Endodermal cell (in vitro differentiated cells): ENCODE data around the gene NUB1. TPM values are rescaled to one million over a fixed set of nuclear protein-coding genes. Genes with fewer than 3 reads are reported as not detected.

ENCODE experiments used
- DNase-seq: peaks from one replicate; pipeline ENCODE4 v3.0.0-alpha.2; 2017
- H3K27ac ChIP-seq: 2 replicates; pipeline ENCODE4 v1.5.1; 2013; ENCODE audit warnings: mild to moderate bottlenecking, low read depth, low read length, moderate library complexity
- H3K27me3 ChIP-seq: 2 replicates; pipeline ENCODE4 v1.6.1; 2013; ENCODE audit warnings: mild to moderate bottlenecking, low read length, moderate library complexity; ENCODE audit not compliant: insufficient read depth, control insufficient read depth, poor library complexity, severe bottlenecking
- H3K36me3 ChIP-seq: 2 replicates; pipeline ENCODE4 v1.7.0; 2013; ENCODE audit warnings: mild to moderate bottlenecking, low read length, moderate library complexity; ENCODE audit not compliant: control insufficient read depth, insufficient read depth
- H3K4me1 ChIP-seq: one replicate; pipeline ENCODE4 v1.7.0; 2013; ENCODE audit warnings: low read length; ENCODE audit not compliant: control insufficient read depth, insufficient read depth
- H3K4me3 ChIP-seq: 2 replicates; pipeline ENCODE4 v1.5.1; 2013; ENCODE audit warnings: mild to moderate bottlenecking, low read length, moderate library complexity
- H3K9ac ChIP-seq: 2 replicates; pipeline ENCODE4 v1.6.1; 2013; ENCODE audit warnings: mild to moderate bottlenecking, low read length, moderate library complexity; ENCODE audit not compliant: poor library complexity, severe bottlenecking; ENCODE audit errors: extremely low read depth
- H3K9me3 ChIP-seq: 2 replicates; pipeline ENCODE4 v1.6.1; 2013; ENCODE audit warnings: mild to moderate bottlenecking, low read length, moderate library complexity; ENCODE audit not compliant: control insufficient read depth
- H3K27ac Mint-ChIP-seq: 2 replicates; pipeline ENCODE4 v1.8.0; 2020; ENCODE audit warnings: mixed read lengths
- H3K27me3 Mint-ChIP-seq: 2 replicates; pipeline ENCODE4 v1.8.0; 2021; ENCODE audit warnings: mild to moderate bottlenecking, mixed read lengths; ENCODE audit not compliant: insufficient read depth
- H3K36me3 Mint-ChIP-seq: 2 replicates; pipeline ENCODE4 v1.8.0; 2020; ENCODE audit warnings: low read depth, mixed read lengths
- H3K4me1 Mint-ChIP-seq: 2 replicates; pipeline ENCODE4 v1.8.0; 2020; ENCODE audit warnings: mixed read lengths
- H3K4me3 Mint-ChIP-seq: 2 replicates; pipeline ENCODE4 v1.8.0; 2020; ENCODE audit warnings: mild to moderate bottlenecking, moderate library complexity, mixed read lengths
- H3K9me3 Mint-ChIP-seq: 2 replicates; pipeline ENCODE4 v1.8.0; 2020; ENCODE audit warnings: mild to moderate bottlenecking, mixed read lengths
- WGBS, 2 experiments: methylation state at CpG; one replicate each; pipeline versions ENCODE4 v1.1.5 to v1.1.7; 2013; ENCODE audit warnings: missing lambda C conversion rate in 2 of 2, mixed read lengths in 1 of 2; ENCODE audit not compliant: insufficient coverage in 1 of 2, insufficient read length in 1 of 2; 5-methylcytosine and 5-hydroxymethylcytosine counted together
- total RNA-seq, 2 donors: library from RNA; stranded (reverse); fragmentation: NEBNext Ultra II Directional in 1 of 2; extraction: Animal tissue kit (Norgen Biotek cat#: 25700) in 1 of 2; gene quantifications; 2 replicates in 1 of 2; 3 replicates in 1 of 2; pipeline ENCODE4 v1.2.1, GENCODE V29; 2021
- TF ChIP-seq, protein P1 (sequence below): fragments of 200-600 bp; sonication (generic); conservative IDR thresholded peaks from 2 replicates; pipeline ENCODE4 v1.5.0; 2021; ENCODE audit warnings: antibody characterized with exemption, mild to moderate bottlenecking

Gene NUB1
- total RNA-seq, 2 donors from 2014 or later, result 50.2 to 64.7 TPM

- H3K4me3 ChIP-seq, result peak within 1 kb of the TSS; percentile 92
- Mint-ChIP-seq H3K4me3 (peak within 1 kb of the TSS; percentile 76), H3K9me3 (no peaks in the 10 kb centered on the region), H3K27ac (peak within 1 kb of the TSS; percentile 83), H3K4me1 (peaks cover 30% of the 10 kb centered on the region), H3K36me3 (peaks cover 39% of the 10 kb centered on the region), H3K27me3 (peaks cover 13% of the 10 kb centered on the region)
- H3K9ac ChIP-seq, result peak within 1 kb of the TSS; percentile 77
- H3K9me3 ChIP-seq, result no peaks in the 10 kb centered on the region
- peaks cover 12% of the 10 kb centered on the region for H3K36me3 ChIP-seq
- TF ChIP-seq, protein P1, sequence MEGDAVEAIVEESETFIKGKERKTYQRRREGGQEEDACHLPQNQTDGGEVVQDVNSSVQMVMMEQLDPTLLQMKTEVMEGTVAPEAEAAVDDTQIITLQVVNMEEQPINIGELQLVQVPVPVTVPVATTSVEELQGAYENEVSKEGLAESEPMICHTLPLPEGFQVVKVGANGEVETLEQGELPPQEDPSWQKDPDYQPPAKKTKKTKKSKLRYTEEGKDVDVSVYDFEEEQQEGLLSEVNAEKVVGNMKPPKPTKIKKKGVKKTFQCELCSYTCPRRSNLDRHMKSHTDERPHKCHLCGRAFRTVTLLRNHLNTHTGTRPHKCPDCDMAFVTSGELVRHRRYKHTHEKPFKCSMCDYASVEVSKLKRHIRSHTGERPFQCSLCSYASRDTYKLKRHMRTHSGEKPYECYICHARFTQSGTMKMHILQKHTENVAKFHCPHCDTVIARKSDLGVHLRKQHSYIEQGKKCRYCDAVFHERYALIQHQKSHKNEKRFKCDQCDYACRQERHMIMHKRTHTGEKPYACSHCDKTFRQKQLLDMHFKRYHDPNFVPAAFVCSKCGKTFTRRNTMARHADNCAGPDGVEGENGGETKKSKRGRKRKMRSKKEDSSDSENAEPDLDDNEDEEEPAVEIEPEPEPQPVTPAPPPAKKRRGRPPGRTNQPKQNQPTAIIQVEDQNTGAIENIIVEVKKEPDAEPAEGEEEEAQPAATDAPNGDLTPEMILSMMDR, result peak; percentile 34
- no peak within 1 kb of the TSS for H3K27ac ChIP-seq
- WGBS, 2 experiments, result 0% methylated on average over 21 to 75 of the region's 75 CpGs
- no peaks in the 10 kb centered on the region for H3K27me3 ChIP-seq
- DNase-seq, result peak; percentile 84
- peaks cover 12% of the 10 kb centered on the region for H3K4me1 ChIP-seq
Measured at GRCh38 chr7:151409667-151410404, 68.2 kb downstream of the NUB1 start, which contains the start of gene WDR86. TSS of gene WDR86 (minus strand) at chr7:151410038. CDS start at chr7:151409589, 449 bp downstream.

- H3K9me3 ChIP-seq, result no peaks in the 10 kb centered on the region
- H3K9me3 Mint-ChIP-seq, result no peaks in the 10 kb centered on the region
- H3K36me3 ChIP-seq, result peaks cover 12% of the 10 kb centered on the region
- TF ChIP-seq, protein P1, result no peak
- peak overlapping the region; percentile 92 for H3K4me3 ChIP-seq
- 21 to 29% methylated on average over 38 to 55 of the region's 55 CpGs for WGBS, 2 experiments
- peak overlapping the region; percentile 61 for H3K27ac Mint-ChIP-seq
- H3K36me3 Mint-ChIP-seq, result peaks cover 37% of the 10 kb centered on the region
- H3K27me3 Mint-ChIP-seq, result peaks cover 16% of the 10 kb centered on the region
- H3K4me3 Mint-ChIP-seq, result peak overlapping the region; percentile 76
- peaks cover 28% of the 10 kb centered on the region for H3K4me1 Mint-ChIP-seq
- H3K4me1 ChIP-seq, result peaks cover 12% of the 10 kb centered on the region
- H3K27me3 ChIP-seq, result no peaks in the 10 kb centered on the region
- peak overlapping the region; percentile 77 for H3K9ac ChIP-seq
- DNase-seq, result peak; percentile 86
- no peak overlapping the region for H3K27ac ChIP-seq
Measured at GRCh38 chr7:151410405-151411390, 69.1 kb downstream of the NUB1 start.

DNA sequence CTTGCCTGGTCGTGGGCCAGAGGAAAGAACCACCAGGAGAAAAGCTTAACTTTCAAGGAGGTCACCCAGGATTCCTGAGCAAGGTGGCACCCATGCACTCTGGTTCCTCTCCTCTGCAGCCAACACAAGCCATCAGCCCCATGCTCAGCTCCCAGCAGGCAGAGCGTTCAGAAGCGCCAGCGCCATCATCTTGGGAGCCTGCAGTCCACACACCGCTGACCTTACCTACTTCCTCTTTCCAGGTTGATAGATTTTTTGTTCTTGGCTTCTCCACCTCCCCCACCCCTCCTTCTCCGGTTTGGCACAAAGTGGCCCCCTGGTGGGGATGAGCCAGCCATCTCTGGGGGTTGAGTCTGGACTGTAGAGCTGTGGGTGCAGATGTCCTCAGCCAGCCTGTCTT, 69.9 kb downstream of the NUB1 start:
- 73 to 83% methylated on average over 4 to 6 of the region's 6 CpGs for WGBS, 2 experiments
- H3K9me3 ChIP-seq, result no peaks in the 10 kb centered on the region
- H3K4me3 Mint-ChIP-seq, result peak overlapping the region; percentile 76
- H3K4me3 ChIP-seq, result peak overlapping the region; percentile 92
- no peak overlapping the region for H3K9ac ChIP-seq
- no peak for DNase-seq
- TF ChIP-seq, protein P1, result no peak
- H3K27ac Mint-ChIP-seq, result no peak overlapping the region
- H3K9me3 Mint-ChIP-seq, result no peaks in the 10 kb centered on the region
- H3K36me3 ChIP-seq, result peaks cover 8% of the 10 kb centered on the region
- H3K27me3 ChIP-seq, result no peaks in the 10 kb centered on the region
- H3K4me1 Mint-ChIP-seq, result peaks cover 30% of the 10 kb centered on the region
- H3K4me1 ChIP-seq, result peaks cover 12% of the 10 kb centered on the region
- H3K36me3 Mint-ChIP-seq, result peaks cover 29% of the 10 kb centered on the region
- no peak overlapping the region for H3K27ac ChIP-seq
- peaks cover 16% of the 10 kb centered on the region for H3K27me3 Mint-ChIP-seq
